HG02610 (cell line): Measurements from ENCODE around the gene LRRC32.

ENCODE experiments used
- ATAC-seq: cut with Tn5 transposase; IDR thresholded peaks from one replicate; pipeline ENCODE4 v1.9.1; 2021; ENCODE audit warnings: mild to moderate bottlenecking, moderate library complexity; ENCODE audit not compliant: unreplicated experiment

LRRC32 gene

GRCh38 chr11:76670485-76671236 lies at the start of gene LRRC32:
Gene LRRC32, minus strand, starts transcription at chr11:76670747. Its CDS starts 4,793 bp downstream, at chr11:76665954.
- ATAC-seq: no peak

GRCh38 chr11:76719686-76720085 lies 49.1 kb upstream of the LRRC32 start:
- ATAC-seq: no peak

GRCh38 chr11:76719281-76719680 lies 48.7 kb upstream of the LRRC32 start:
- ATAC-seq: no peak

GRCh38 chr11:76717816-76718215 lies 47.3 kb upstream of the LRRC32 start:
- ATAC-seq: no peak

GRCh38 chr11:76717369-76717768 lies 46.8 kb upstream of the LRRC32 start:
- ATAC-seq: no peak

GRCh38 chr11:76716268-76716667 lies 45.7 kb upstream of the LRRC32 start:
- ATAC-seq: no peak

- ATAC-seq: no peak
Measured at GRCh38 chr11:76714493-76714892, 43.9 kb upstream of the LRRC32 start.

GRCh38 chr11:76713499-76713898 lies 43.0 kb upstream of the LRRC32 start:
- ATAC-seq: no peak

GRCh38 chr11:76712125-76712524 lies 41.6 kb upstream of the LRRC32 start:
- ATAC-seq: no peak

- ATAC-seq: no peak
Measured at GRCh38 chr11:76709756-76710155, 39.2 kb upstream of the LRRC32 start.

- no peak for ATAC-seq
Measured at GRCh38 chr11:76708972-76709660, 38.6 kb upstream of the LRRC32 start.

GRCh38 chr11:76707293-76707825 lies 36.8 kb upstream of the LRRC32 start:
- no peak for ATAC-seq

GRCh38 chr11:76706667-76707066 lies 36.1 kb upstream of the LRRC32 start:
- no peak for ATAC-seq

GRCh38 chr11:76705826-76706225 lies 35.3 kb upstream of the LRRC32 start:
- no peak for ATAC-seq

GRCh38 chr11:76704171-76704948 lies 33.8 kb upstream of the LRRC32 start:
- no peak for ATAC-seq

GRCh38 chr11:76703707-76704106 lies 33.2 kb upstream of the LRRC32 start:
- ATAC-seq: no peak

GRCh38 chr11:76702336-76703128 lies 32.0 kb upstream of the LRRC32 start:
- no peak for ATAC-seq

- ATAC-seq: no peak
Measured at GRCh38 chr11:76701294-76702040, 30.9 kb upstream of the LRRC32 start.

- ATAC-seq: no peak
Measured at GRCh38 chr11:76700177-76701100, 29.9 kb upstream of the LRRC32 start.
